AG09309 (cell line): ENCODE measurements around the gene EGFR.

ENCODE experiments used
- DNase-seq: peaks from one replicate; pipeline ENCODE4 v3.0.0-alpha.2; 2010; ENCODE audit warnings: low read depth
- H3K4me3 ChIP-seq: 2 replicates; pipeline ENCODE4 v1.5.1; 2011; ENCODE audit warnings: mild to moderate bottlenecking, low read depth, low read length, moderate library complexity; ENCODE audit not compliant: control insufficient read depth
- CTCF ChIP-seq: IDR thresholded peaks from 2 replicates; pipeline ENCODE4 v1.5.1; 2011; ENCODE audit warnings: mild to moderate bottlenecking, low read depth, low read length, inconsistent platforms; ENCODE audit not compliant: insufficient read depth, control insufficient read depth; ENCODE audit errors: missing control alignments

The EGFR gene

DNA sequence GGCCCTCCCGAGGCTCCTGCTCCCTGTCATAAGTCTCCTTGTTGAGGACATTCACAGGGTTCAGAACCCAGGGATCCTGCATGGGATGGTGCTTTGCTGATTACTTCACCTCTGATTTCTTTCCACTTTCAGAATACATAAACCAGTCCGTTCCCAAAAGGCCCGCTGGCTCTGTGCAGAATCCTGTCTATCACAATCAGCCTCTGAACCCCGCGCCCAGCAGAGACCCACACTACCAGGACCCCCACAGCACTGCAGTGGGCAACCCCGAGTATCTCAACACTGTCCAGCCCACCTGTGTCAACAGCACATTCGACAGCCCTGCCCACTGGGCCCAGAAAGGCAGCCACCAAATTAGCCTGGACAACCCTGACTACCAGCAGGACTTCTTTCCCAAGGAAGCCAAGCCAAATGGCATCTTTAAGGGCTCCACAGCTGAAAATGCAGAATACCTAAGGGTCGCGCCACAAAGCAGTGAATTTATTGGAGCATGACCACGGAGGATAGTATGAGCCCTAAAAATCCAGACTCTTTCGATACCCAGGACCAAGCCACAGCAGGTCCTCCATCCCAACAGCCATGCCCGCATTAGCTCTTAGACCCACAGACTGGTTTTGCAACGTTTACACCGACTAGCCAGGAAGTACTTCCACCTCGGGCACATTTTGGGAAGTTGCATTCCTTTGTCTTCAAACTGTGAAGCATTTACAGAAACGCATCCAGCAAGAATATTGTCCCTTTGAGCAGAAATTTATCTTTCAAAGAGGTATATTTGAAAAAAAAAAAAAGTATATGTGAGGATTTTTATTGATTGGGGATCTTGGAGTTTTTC lies 186.5 kb downstream of the EGFR start:
- TF ChIP-seq CTCF = no peak
- H3K4me3 ChIP-seq = no peak overlapping the region
- no peak for DNase-seq

DNA sequence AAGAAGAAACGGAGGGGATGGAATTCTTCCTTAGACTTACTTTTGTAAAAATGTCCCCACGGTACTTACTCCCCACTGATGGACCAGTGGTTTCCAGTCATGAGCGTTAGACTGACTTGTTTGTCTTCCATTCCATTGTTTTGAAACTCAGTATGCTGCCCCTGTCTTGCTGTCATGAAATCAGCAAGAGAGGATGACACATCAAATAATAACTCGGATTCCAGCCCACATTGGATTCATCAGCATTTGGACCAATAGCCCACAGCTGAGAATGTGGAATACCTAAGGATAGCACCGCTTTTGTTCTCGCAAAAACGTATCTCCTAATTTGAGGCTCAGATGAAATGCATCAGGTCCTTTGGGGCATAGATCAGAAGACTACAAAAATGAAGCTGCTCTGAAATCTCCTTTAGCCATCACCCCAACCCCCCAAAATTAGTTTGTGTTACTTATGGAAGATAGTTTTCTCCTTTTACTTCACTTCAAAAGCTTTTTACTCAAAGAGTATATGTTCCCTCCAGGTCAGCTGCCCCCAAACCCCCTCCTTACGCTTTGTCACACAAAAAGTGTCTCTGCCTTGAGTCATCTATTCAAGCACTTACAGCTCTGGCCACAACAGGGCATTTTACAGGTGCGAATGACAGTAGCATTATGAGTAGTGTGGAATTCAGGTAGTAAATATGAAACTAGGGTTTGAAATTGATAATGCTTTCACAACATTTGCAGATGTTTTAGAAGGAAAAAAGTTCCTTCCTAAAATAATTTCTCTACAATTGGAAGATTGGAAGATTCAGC lies 187.6 kb downstream of the EGFR start:
- H3K4me3 ChIP-seq = no peak overlapping the region
- no peak for TF ChIP-seq CTCF
- no peak for DNase-seq

GRCh38 chr7:55207436-55208125 lies 188.8 kb downstream of the EGFR start:
- H3K4me3 ChIP-seq = no peak overlapping the region
- no peak for DNase-seq
- TF ChIP-seq CTCF = no peak

- DNase-seq = no peak
- H3K4me3 ChIP-seq = no peak overlapping the region
- TF ChIP-seq CTCF = no peak
Measured at GRCh38 chr7:55209366-55209765, 190.5 kb downstream of the EGFR start.

DNA sequence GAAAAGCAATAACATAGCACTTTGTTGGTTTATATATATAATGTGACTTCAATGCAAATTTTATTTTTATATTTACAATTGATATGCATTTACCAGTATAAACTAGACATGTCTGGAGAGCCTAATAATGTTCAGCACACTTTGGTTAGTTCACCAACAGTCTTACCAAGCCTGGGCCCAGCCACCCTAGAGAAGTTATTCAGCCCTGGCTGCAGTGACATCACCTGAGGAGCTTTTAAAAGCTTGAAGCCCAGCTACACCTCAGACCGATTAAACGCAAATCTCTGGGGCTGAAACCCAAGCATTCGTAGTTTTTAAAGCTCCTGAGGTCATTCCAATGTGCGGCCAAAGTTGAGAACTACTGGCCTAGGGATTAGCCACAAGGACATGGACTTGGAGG lies 191.4 kb downstream of the EGFR start:
- no peak for DNase-seq
- no peak overlapping the region for H3K4me3 ChIP-seq
- TF ChIP-seq CTCF = no peak

- TF ChIP-seq CTCF = no peak
- no peak for DNase-seq
Measured at GRCh38 chr7:55210716-55211115, 191.9 kb downstream of the EGFR start.

More at GRCh38 chr7:55210716-55211115, 191.9 kb downstream of the EGFR start:
- H3K4me3 ChIP-seq = no peak overlapping the region
